Midbrain (tissue), 1 donor: ENCODE results near the gene CEP152.

Experiments used
- DNase-seq: peaks from one replicate; lab custom pipeline; 2025; lab: John Stamatoyannopoulos, UW

Gene CEP152

GRCh38 chr15:48702569-48703236 lies 108.2 kb downstream of the CEP152 start:
- DNase-seq, result no peak

- DNase-seq, result no peak
Observed at GRCh38 chr15:48696627-48697312, 114.1 kb downstream of the CEP152 start.

GRCh38 chr15:48695827-48696573 lies 114.9 kb downstream of the CEP152 start:
- no peak for DNase-seq

GRCh38 chr15:48695088-48695826 lies 115.6 kb downstream of the CEP152 start:
- DNase-seq, result no peak

- no peak for DNase-seq
Observed at GRCh38 chr15:48693484-48693883, 117.4 kb downstream of the CEP152 start.

- DNase-seq, result no peak
Observed at GRCh38 chr15:48688493-48688892, 122.4 kb downstream of the CEP152 start.
